Neuronal stem cell (in vitro differentiated cells): Measurements from ENCODE around the gene CAMKV.

Source experiments
- DNase-seq: peaks from one replicate; pipeline ENCODE4 v3.0.0-alpha.2; 2013; ENCODE audit warnings: low spot score
- H2AFZ ChIP-seq: one replicate; pipeline ENCODE4 v1.6.1; 2013; ENCODE audit warnings: mild to moderate bottlenecking, low read length, inconsistent platforms
- H2AK5ac ChIP-seq: 2 replicates; pipeline ENCODE4 v1.6.1; 2013; ENCODE audit warnings: low read depth, mild to moderate bottlenecking, inconsistent platforms, low read length, moderate library complexity, mixed read lengths
- H2BK120ac ChIP-seq: 2 replicates; pipeline ENCODE4 v1.6.1; 2013; ENCODE audit warnings: low read depth, mild to moderate bottlenecking, inconsistent platforms, low read length, moderate library complexity, mixed read lengths
- H2BK12ac ChIP-seq: one replicate; pipeline ENCODE4 v1.6.1; 2013; ENCODE audit warnings: low read length, inconsistent platforms
- H2BK15ac ChIP-seq: 2 replicates; pipeline ENCODE4 v1.6.1; 2013; ENCODE audit warnings: mild to moderate bottlenecking, low read length, inconsistent platforms, mixed read lengths
- H2BK5ac ChIP-seq: one replicate; pipeline ENCODE4 v1.6.1; 2013; ENCODE audit warnings: inconsistent platforms, mild to moderate bottlenecking, low read length, moderate library complexity
- H3K14ac ChIP-seq: one replicate; pipeline ENCODE4 v1.6.1; 2013; ENCODE audit warnings: low read length, inconsistent platforms
- H3K18ac ChIP-seq: 2 replicates; pipeline ENCODE4 v1.6.1; 2013; ENCODE audit warnings: low read length, inconsistent platforms
- H3K23ac ChIP-seq: 2 replicates; pipeline ENCODE4 v1.6.1; 2013; ENCODE audit warnings: low read depth, mild to moderate bottlenecking, mixed read lengths, low read length, inconsistent platforms; ENCODE audit not compliant: poor library complexity
- H3K27ac ChIP-seq: replicated peaks from 3 replicates; pipeline ENCODE4 v1.5.1; 2013; ENCODE audit warnings: low read length, inconsistent platforms
- H3K27me3 ChIP-seq, 3 experiments: 2 replicates each; pipeline ENCODE4 v1.6.1; 2013; ENCODE audit warnings: low read length in 3 of 3, mild to moderate bottlenecking in 2 of 3, inconsistent platforms in 1 of 3, low read depth in 1 of 3, mixed read lengths in 1 of 3, moderate library complexity in 1 of 3; ENCODE audit not compliant: control insufficient read depth in 3 of 3, insufficient read depth in 3 of 3
- H3K36me3 ChIP-seq, 2 donors: replicated peaks in 1 of 2; 2 replicates each; pipeline ENCODE4 v1.6.1; 2013; ENCODE audit warnings: low read length in 2 of 2; ENCODE audit not compliant: control insufficient read depth in 2 of 2, insufficient read depth in 2 of 2
- H3K4ac ChIP-seq: 2 replicates; pipeline ENCODE4 v1.6.1; 2013; ENCODE audit warnings: inconsistent platforms, mild to moderate bottlenecking, low read length, moderate library complexity
- H3K4me1 ChIP-seq, 2 donors: 1 replicate in 1 of 2; 2 replicates in 1 of 2; pipeline ENCODE4 v1.6.1; 2013; ENCODE audit warnings: low read length in 2 of 2, low read depth in 1 of 2; ENCODE audit not compliant: control insufficient read depth in 2 of 2, insufficient read depth in 1 of 2
- H3K4me2 ChIP-seq: one replicate; pipeline ENCODE4 v1.6.1; 2013; ENCODE audit warnings: mild to moderate bottlenecking, low read length, inconsistent platforms; ENCODE audit not compliant: insufficient read depth, poor library complexity, severe bottlenecking
- H3K4me3 ChIP-seq, 2 donors: 2 replicates each; pipeline ENCODE4 v1.5.1; 2013; ENCODE audit warnings: low read length in 2 of 2, mild to moderate bottlenecking in 2 of 2, inconsistent platforms in 1 of 2, moderate library complexity in 1 of 2
- H3K79me1 ChIP-seq: one replicate; pipeline ENCODE4 v1.6.1; 2013; ENCODE audit warnings: low read depth, mild to moderate bottlenecking, inconsistent platforms, low read length, moderate library complexity
- H3K9ac ChIP-seq: one replicate; pipeline ENCODE4 v1.6.1; 2013; ENCODE audit warnings: mild to moderate bottlenecking, low read depth, low read length, inconsistent platforms; ENCODE audit not compliant: poor library complexity
- H3K9me3 ChIP-seq, 2 donors: replicated peaks in 1 of 2; 2 replicates each; pipeline versions ENCODE3 to v1.6.1; 2013; ENCODE audit warnings: low read length in 2 of 2, mild to moderate bottlenecking in 2 of 2, inconsistent platforms in 1 of 2, low read depth in 1 of 2, mixed read lengths in 1 of 2, moderate library complexity in 1 of 2; ENCODE audit not compliant: control insufficient read depth in 2 of 2, insufficient read depth in 1 of 2
- H4K8ac ChIP-seq: one replicate; pipeline ENCODE4 v1.6.1; 2013; ENCODE audit warnings: low read depth, mild to moderate bottlenecking, inconsistent platforms, low read length, moderate library complexity
- H4K91ac ChIP-seq: one replicate; pipeline ENCODE4 v1.6.1; 2013; ENCODE audit warnings: low read length, low read depth, mild to moderate bottlenecking, inconsistent platforms; ENCODE audit not compliant: poor library complexity
- WGBS, 2 donors: extraction: QIAGEN DNeasy Blood & Tissue Kit; methylation state at CpG; one replicate each; pipeline ENCODE4 v1.1.7; 2013; ENCODE audit warnings: missing lambda C conversion rate in 2 of 2, mixed read lengths in 1 of 2; ENCODE audit not compliant: insufficient read length in 2 of 2, insufficient replicate concordance in 1 of 2; ENCODE audit errors: extremely low coverage in 2 of 2; 5-methylcytosine and 5-hydroxymethylcytosine counted together

Gene CAMKV

GRCh38 chr3:49896345-49896744, 26.6 kb upstream of the CAMKV start:
- no peaks in the 10 kb centered on the region for H3K9me3 ChIP-seq
- H3K14ac ChIP-seq, result peak overlapping the region; percentile 25
- WGBS, 2 donors, result no CpG with 5 or more reads among the region's 5 CpGs
- no peak overlapping the region for H2BK120ac ChIP-seq
- no peak overlapping the region for H2BK12ac ChIP-seq
- H3K27ac ChIP-seq, result no peak overlapping the region
- no peak overlapping the region for H4K8ac ChIP-seq
- H4K91ac ChIP-seq, result peak overlapping the region; percentile 2
- H3K4me2 ChIP-seq, result no peak overlapping the region
- H3K9ac ChIP-seq, result peak overlapping the region; percentile 7
- no peak overlapping the region for H3K4ac ChIP-seq
- no peak overlapping the region for H2AFZ ChIP-seq
- H3K36me3 ChIP-seq, result no peaks in the 10 kb centered on the region
- H3K4me3 ChIP-seq, result no peak overlapping the region
- H3K23ac ChIP-seq, result no peak overlapping the region
- H2BK5ac ChIP-seq, result peak overlapping the region; percentile 29
- no peaks in the 10 kb centered on the region for H3K4me1 ChIP-seq
- no peaks in the 10 kb centered on the region for H3K27me3 ChIP-seq
- DNase-seq, result no peak
- H3K79me1 ChIP-seq, result no peaks in the 10 kb centered on the region
- H3K18ac ChIP-seq, result peak overlapping the region; percentile 2
- peak overlapping the region; percentile 4 for H2AK5ac ChIP-seq
- H2BK15ac ChIP-seq, result no peak overlapping the region

GRCh38 chr3:49895791-49896190, 26.1 kb upstream of the CAMKV start:
- Histone ChIP-seq H3K9ac (peak overlapping the region; percentile 7), H2AK5ac (peak overlapping the region; percentile 4), H3K79me1 (no peaks in the 10 kb centered on the region), H2BK5ac (peak overlapping the region; percentile 29), H3K4ac (no peak overlapping the region), H3K18ac (peak overlapping the region; percentile 13), H3K36me3 (no peaks in the 10 kb centered on the region), H3K27me3 (no peaks in the 10 kb centered on the region), H2BK12ac (no peak overlapping the region), H3K4me2 (no peak overlapping the region), H3K4me3 (peak overlapping the region in 1 of 2 donors; percentile 23), H3K27ac (no peak overlapping the region), H4K8ac (no peak overlapping the region), H3K9me3 (no peaks in the 10 kb centered on the region), H2BK120ac (peak overlapping the region; percentile 89), H3K14ac (no peak overlapping the region), H4K91ac (no peak overlapping the region), H3K4me1 (no peaks in the 10 kb centered on the region), H2BK15ac (peak overlapping the region; percentile 21), H3K23ac (no peak overlapping the region), H2AFZ (no peak overlapping the region)
- no peak for DNase-seq
- no CpG with 5 or more reads among the region's 9 CpGs for WGBS, 2 donors

- Histone ChIP-seq H3K36me3 (no peaks in the 10 kb centered on the region), H4K8ac (no peak overlapping the region), H3K27ac (no peak overlapping the region), H2BK12ac (no peak overlapping the region), H3K27me3 (no peaks in the 10 kb centered on the region), H3K4ac (no peak overlapping the region), H3K9me3 (peaks cover 0 to 2% of the 10 kb centered on the region in 2 donors), H2AK5ac (peak overlapping the region; percentile 66), H2AFZ (peak overlapping the region; percentile 24), H2BK15ac (no peak overlapping the region), H3K9ac (no peak overlapping the region), H3K23ac (no peak overlapping the region), H4K91ac (no peak overlapping the region), H3K4me3 (no peak overlapping the region), H3K4me1 (peaks cover 1 to 9% of the 10 kb centered on the region in 2 donors), H3K79me1 (no peaks in the 10 kb centered on the region), H2BK120ac (no peak overlapping the region), H3K4me2 (no peak overlapping the region), H3K18ac (no peak overlapping the region), H2BK5ac (no peak overlapping the region), H3K14ac (no peak overlapping the region)
- WGBS, 2 donors, result no CpG with 5 or more reads among the region's 10 CpGs
- no peak for DNase-seq
Observed at GRCh38 chr3:49889296-49889695, 19.6 kb upstream of the CAMKV start.

GRCh38 chr3:49886922-49887265, 17.2 kb upstream of the CAMKV start:
- Histone ChIP-seq H3K9me3 (peaks cover 0 to 2% of the 10 kb centered on the region in 2 donors), H3K27ac (no peak overlapping the region), H3K27me3 (no peaks in the 10 kb centered on the region), H4K8ac (no peak overlapping the region), H3K23ac (no peak overlapping the region), H3K36me3 (no peaks in the 10 kb centered on the region), H2BK15ac (no peak overlapping the region), H2BK120ac (no peak overlapping the region), H3K79me1 (no peaks in the 10 kb centered on the region), H3K4me1 (peaks cover 9 to 10% of the 10 kb centered on the region in 2 donors), H2AFZ (no peak overlapping the region), H3K4ac (no peak overlapping the region), H3K14ac (no peak overlapping the region), H2BK12ac (no peak overlapping the region), H3K18ac (no peak overlapping the region), H3K4me2 (no peak overlapping the region), H3K4me3 (no peak overlapping the region), H3K9ac (no peak overlapping the region), H4K91ac (peak overlapping the region; percentile 22), H2AK5ac (no peak overlapping the region), H2BK5ac (no peak overlapping the region)
- no peak for DNase-seq
